ENCODE data around the gene POU2AF3.

The POU2AF3 gene

GRCh38 chr11:111329306-111330204, 31.2 kb downstream of the POU2AF3 start:
- DNase-seq = no peak

GRCh38 chr11:111330234-111330893, 32.0 kb downstream of the POU2AF3 start:
- no peak for DNase-seq

GRCh38 chr11:111331711-111332479, 33.5 kb downstream of the POU2AF3 start:
- no peak for DNase-seq

- DNase-seq = no peak
Observed at GRCh38 chr11:111334532-111335502, 36.5 kb downstream of the POU2AF3 start.

- no peak for DNase-seq
Observed at GRCh38 chr11:111335549-111335948, 37.2 kb downstream of the POU2AF3 start.

GRCh38 chr11:111336062-111336461, 37.7 kb downstream of the POU2AF3 start:
- no peak for DNase-seq

- DNase-seq = no peak
Observed at GRCh38 chr11:111336582-111337256, 38.4 kb downstream of the POU2AF3 start.

GRCh38 chr11:111339758-111340388, 41.5 kb downstream of the POU2AF3 start:
- no peak for DNase-seq

- DNase-seq = no peak
Observed at GRCh38 chr11:111342329-111342728, 44.0 kb downstream of the POU2AF3 start.

- no peak for DNase-seq
Observed at GRCh38 chr11:111344032-111344431, 45.7 kb downstream of the POU2AF3 start.

GRCh38 chr11:111347002-111347722, 48.8 kb downstream of the POU2AF3 start:
- DNase-seq = no peak

- DNase-seq = no peak
Observed at GRCh38 chr11:111347723-111348115, 49.4 kb downstream of the POU2AF3 start.

- no peak for DNase-seq
Observed at GRCh38 chr11:111348147-111348546, 49.8 kb downstream of the POU2AF3 start.

GRCh38 chr11:111349191-111349695, 50.9 kb downstream of the POU2AF3 start:
- no peak for DNase-seq

GRCh38 chr11:111350811-111351210, 52.5 kb downstream of the POU2AF3 start:
- no peak for DNase-seq

GRCh38 chr11:111351374-111352055, 53.2 kb downstream of the POU2AF3 start:
- DNase-seq = no peak

- DNase-seq = no peak
Observed at GRCh38 chr11:111352231-111352746, 53.9 kb downstream of the POU2AF3 start.

GRCh38 chr11:111352935-111353710, 54.8 kb downstream of the POU2AF3 start:
- DNase-seq = no peak

All from activated CD4-positive, alpha-beta T cell treated with anti-CD3 and anti-CD28 coated beads, Interleukin-10, Interleukin-2, amounts not matched to agents 100 ng/mL and 50 ng/mL, durations not matched to agents 16 hours and 8 hours (primary cell).